ENCODE measurements around the gene CIAO2B.
"Not testable (repeated sequence)": the region's sequence is repeated elsewhere in the genome, so short reads cannot be mapped to it uniquely, and the experiment has no call there.

The CIAO2B gene

DNA sequence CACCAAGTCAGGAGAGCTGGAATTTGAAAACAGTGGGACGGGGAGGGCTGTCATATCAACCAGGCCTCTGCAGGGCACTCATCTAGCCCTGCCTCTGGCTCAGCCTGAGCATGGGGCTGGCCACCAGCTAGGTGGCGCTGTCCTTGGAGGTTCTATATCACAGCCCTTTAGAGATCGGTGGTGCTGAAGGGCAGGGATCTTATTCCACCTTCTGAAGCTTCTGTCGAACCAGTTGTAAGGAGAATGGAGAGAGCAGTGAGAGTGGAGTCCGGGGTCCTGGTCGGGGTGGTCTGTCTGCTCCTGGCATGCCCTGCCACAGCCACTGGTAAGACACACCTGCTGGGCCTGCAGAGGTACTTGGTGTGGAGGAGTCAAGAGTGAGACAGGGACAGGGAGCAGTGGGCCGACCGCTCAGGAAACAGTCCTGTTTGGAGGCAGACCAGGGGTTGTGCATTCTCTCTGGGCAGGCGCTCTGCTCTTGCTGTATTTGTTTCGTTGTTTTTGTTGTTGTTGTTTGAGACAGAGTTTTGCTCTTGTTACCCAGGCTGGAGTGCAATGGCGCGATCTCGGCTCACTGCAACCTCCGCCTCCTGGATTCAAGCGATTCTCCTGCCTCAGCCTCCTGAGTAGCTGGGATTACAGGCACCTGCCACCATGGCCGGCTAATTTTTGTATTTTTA is 27.0 kb upstream of the CIAO2B start, which contains the start of gene CES3:
Gene CES3, plus strand, starts transcription at position 202 of the 680 bp plus-strand sequence. Its CDS starts 42 bp downstream, at position 244.
- TF ChIP-seq, protein P1, sequence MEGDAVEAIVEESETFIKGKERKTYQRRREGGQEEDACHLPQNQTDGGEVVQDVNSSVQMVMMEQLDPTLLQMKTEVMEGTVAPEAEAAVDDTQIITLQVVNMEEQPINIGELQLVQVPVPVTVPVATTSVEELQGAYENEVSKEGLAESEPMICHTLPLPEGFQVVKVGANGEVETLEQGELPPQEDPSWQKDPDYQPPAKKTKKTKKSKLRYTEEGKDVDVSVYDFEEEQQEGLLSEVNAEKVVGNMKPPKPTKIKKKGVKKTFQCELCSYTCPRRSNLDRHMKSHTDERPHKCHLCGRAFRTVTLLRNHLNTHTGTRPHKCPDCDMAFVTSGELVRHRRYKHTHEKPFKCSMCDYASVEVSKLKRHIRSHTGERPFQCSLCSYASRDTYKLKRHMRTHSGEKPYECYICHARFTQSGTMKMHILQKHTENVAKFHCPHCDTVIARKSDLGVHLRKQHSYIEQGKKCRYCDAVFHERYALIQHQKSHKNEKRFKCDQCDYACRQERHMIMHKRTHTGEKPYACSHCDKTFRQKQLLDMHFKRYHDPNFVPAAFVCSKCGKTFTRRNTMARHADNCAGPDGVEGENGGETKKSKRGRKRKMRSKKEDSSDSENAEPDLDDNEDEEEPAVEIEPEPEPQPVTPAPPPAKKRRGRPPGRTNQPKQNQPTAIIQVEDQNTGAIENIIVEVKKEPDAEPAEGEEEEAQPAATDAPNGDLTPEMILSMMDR (conservative IDR thresholded peaks at IDR 0.05; ENCODE audit: low read length): peak; percentile 67
- H3K4me3 ChIP-seq (ENCODE audit: low read length): no peak within 1 kb of the TSS
- peak; percentile 60 for DNase-seq (ENCODE audit: low read depth)

DNA sequence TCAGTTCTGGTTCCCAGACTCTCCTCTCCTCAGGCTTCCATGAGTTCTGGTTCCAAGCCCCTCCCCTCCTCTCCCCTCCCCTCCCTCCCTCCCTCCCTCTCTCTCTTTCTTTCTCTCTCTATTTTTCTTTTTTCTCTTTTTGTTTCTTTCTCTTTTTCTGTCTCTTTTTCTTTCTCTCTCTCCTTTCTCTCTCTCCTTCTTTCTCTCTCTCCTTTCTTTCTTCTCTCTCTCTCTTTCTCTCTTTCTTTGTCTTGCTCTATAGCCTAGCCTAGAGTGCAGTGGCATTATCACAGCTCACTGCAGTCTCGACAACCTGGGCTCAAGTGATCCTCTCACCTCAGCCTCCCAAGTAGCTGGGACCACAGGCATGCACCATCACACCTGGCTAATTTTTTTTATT is 26.1 kb upstream of the CIAO2B start:
- DNase-seq (ENCODE audit: low read depth): no peak
- TF ChIP-seq, protein P1 (conservative IDR thresholded peaks at IDR 0.05; ENCODE audit: low read length): no peak
- no peak overlapping the region for H3K4me3 ChIP-seq (ENCODE audit: low read length)

DNA sequence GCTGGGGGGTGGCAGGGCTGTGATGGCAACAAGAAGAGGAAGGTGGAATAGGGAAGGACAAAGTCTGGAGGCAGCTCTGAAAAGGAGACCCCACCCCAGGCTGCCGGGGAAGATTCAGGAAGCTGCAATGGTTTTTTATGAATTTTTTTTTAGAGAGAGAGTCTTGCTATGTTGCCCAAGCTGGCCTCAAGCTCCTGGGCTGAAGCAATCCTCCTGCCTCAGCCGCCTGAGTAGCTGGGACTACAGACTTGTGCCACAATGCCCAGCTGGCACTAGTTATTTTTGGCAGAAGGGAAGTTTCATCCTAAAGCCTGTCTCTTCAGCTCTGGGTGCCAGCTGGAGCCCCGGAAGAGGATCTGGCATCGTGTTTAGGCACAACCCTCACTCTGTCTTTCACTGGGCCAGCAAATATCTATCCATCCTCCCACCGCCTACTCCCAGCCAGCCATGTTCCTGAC is 25.5 kb upstream of the CIAO2B start:
- TF ChIP-seq, protein P1 (conservative IDR thresholded peaks at IDR 0.05; ENCODE audit: low read length): no peak
- no peak overlapping the region for H3K4me3 ChIP-seq (ENCODE audit: low read length)
- DNase-seq (ENCODE audit: low read depth): no peak

DNA sequence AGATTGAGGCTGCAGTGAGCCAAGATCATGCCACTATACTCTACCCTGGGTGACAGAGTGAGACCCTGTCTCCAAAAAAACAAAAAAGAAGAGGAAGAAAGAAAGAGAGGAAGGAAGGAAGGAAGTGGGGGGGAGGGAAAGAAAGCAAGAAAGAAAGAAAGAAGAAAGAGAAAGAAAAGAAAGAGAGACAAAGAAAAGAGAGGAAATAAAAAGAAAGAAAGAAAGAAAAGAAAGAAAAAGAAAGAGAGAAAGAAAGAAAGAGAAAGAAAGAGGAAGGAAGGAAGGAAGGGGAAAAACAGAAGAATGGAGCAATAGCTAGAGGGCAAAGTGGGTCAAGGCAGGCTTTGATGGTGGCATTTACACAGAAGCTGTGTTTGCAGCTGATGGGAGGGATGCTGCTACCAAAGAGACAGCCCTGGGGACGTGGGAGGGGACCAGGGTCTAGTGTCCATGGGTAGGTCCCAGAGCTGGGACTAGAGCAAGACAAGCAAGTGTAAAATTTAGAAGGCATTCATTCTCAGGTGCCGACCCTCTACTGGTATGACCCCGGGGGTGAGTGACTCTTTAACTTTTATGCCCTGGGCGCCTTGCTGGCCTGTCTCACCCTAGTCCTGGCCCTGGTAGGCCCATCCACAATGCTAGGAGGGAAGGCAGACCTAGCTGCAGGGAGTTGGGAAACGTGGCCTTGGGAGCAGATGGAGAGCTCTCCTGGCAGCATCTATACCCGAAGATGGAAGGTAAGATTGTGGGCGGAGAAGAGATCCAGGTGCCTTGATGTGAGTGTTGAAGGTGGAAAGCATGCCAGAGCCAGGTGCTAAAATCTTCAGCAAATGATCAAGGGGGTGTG is 24.9 kb upstream of the CIAO2B start:
- no peak overlapping the region for H3K4me3 ChIP-seq (ENCODE audit: low read length)
- TF ChIP-seq, protein P1 (conservative IDR thresholded peaks at IDR 0.05; ENCODE audit: low read length): no peak
- DNase-seq (ENCODE audit: low read depth): no peak

DNA sequence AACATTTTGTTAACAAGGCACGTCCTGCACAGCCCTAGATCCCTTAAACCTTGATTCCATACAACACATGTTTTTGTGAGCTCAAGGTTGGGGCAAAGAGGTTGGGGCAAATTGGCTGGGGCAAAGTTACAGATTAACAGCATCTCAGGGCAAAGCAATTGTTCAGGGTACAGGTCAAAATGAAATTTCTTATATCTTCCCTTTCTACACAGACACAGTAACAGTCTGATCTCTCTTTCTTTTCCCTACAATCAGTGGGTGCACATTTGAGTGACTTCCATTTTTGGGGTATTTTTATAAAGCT is 21.9 kb upstream of the CIAO2B start:
- DNase-seq (ENCODE audit: low read depth); H3K4me3 ChIP-seq (ENCODE audit: low read length): not testable (repeated sequence)

DNA sequence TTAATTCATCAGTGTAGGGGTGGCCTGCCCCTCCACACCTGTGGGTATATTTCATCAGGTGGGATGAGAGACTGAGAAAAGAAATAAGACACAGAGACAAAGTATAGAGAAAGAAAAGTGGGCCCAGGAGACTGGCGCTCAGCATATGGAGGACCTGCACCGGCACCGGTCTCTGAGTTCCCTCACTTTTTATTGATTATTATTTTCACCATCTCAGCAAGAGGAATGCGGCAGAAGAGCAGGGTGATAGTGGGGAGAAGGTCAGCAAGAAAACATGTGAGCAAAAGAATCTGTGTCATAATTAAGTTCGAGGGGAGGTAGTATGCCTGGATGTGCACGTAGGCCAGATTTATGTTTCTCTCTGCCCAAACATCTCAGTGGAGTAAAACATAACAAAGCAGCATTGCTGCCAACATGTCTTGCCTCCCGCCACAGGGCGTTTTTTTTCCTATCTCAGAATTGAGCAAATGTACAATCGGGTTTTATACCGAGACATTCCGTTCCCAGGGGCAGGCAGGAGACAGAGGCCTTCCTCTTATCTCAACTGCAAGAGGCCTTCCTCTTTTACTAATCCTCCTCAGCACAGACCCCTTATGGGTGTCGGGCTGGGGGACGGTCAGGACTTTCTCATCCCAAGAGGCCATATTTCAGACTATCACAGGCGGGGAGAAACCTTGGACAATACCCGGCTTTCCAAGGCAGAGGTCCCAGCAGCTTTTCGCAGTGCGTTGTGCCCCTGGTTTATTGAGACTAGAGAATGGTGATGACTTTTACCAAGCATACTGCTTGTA is 21.4 kb upstream of the CIAO2B start:
- DNase-seq (ENCODE audit: low read depth); H3K4me3 ChIP-seq (ENCODE audit: low read length): not testable (repeated sequence)

DNA sequence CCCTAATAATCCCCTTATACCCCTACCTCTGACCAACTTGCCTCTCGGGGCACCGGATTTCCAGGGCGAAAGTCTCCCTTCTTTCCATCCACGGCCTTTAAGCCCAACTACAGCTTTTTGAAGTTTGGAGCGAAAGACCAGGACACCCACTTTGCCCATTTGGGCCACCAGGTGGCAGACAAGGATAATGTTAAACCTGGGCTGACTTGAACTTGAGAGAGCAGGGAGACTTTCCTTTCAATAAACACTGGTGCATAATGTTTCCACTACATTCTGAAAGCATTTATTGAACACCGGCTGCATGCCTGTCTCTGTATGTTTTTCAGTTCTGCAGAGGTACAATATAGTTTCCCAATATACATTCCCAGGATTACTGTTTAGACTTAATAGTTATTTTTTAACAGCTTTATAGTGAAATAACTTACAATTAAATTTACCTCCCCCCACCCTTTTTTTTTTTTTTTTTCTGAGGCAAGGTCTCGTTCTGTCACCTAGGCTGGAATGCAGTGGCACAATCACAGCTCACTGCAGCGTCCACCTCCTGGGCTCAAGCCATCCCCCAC is 20.0 kb upstream of the CIAO2B start:
- TF ChIP-seq, protein P1 (conservative IDR thresholded peaks at IDR 0.05; ENCODE audit: low read length): peak; percentile 94
- no peak overlapping the region for H3K4me3 ChIP-seq (ENCODE audit: low read length)
- peak; percentile 72 for DNase-seq (ENCODE audit: low read depth)

Measured in AG10803 (cell line).